T-helper 1 cell treated with Interleukin-12 subunit alpha and Interleukin-12 subunit beta and Interleukin-4 antibody, amounts not matched to agents 30 ng/mL and 1 ng/mL, for 36 hours (primary cell): ENCODE results near the gene POU3F1. TPM values are rescaled to one million over a fixed set of nuclear protein-coding genes. Genes with fewer than 3 reads are reported as not detected.

Source experiments
- intact Hi-C: fragments of 100-400 bp; cut with micrococcal nuclease; formaldehyde crosslinking; loops from one replicate; pipeline ENCODE4 v1.15.1; 2024
- total RNA-seq: library from RNA; stranded (reverse); gene quantifications from 2 replicates; pipeline ENCODE4 v1.2.3, GENCODE V29; 2022

The POU3F1 gene
- total RNA-seq, 1 donor from 2014 or later, result 0.22 TPM

GRCh38 chr1:38073534-38074301, 27.1 kb upstream of the POU3F1 start:
- intact Hi-C loops, result no loop called here

GRCh38 chr1:38072858-38073257, 26.3 kb upstream of the POU3F1 start:
- intact Hi-C loops, result no loop called here

GRCh38 chr1:38071312-38072256, 25.0 kb upstream of the POU3F1 start:
- intact Hi-C loops, result no loop called here

DNA sequence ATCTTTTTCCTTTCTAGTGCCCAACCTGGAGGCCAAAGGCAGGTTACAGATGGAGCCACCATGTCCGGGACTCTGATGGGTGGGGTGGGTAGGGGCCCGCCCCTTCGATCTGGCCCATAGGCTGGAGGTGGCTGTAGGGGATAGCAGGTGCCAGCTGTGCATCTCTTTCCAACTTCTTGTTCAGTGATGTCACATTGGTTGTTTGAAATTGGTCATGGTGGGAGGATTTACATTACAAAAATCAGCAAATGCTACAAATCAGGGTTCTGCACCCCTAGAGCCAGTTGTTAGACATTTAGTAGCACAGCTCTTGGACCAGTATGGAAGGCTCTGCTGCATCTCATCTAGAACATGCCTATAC, 22.4 kb upstream of the POU3F1 start:
- intact Hi-C loops, result no loop called here

DNA sequence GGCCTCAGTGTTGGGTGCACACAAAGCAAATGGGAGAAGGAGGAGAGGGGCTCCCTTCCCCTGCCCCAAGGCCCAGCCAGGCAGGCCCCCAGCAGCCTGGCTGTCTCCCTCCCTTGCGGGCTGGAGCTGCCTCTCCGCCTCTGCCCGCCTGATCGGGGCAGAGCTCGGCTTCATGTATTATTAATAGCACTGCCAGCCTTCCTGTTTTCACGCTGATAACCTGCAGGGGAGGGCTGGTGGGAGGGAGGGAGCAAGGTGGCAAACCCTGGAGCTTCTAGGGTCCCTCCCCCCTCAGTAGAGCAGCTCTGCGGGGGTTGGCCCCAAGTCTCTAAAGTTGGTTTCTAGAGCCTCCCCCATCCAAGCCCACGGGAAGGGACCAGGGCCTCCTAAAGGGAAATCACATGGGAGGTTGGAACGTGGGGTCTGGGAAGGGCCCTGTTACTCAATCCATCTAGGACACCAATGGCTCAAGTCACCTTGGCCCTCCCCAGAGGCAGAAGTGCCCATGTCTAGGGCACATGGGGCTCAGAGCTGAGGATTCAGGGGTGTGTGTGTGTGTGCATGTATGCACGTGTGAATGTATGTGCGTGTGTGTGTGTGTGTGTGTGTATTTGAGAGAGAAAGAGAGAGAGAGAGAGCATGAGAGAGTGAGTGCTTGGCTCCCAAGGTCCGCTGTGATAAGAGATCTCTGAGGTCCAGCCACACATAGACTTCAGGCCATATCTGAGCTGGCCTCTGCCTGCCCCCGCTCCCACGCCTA, 21.8 kb upstream of the POU3F1 start:
- intact Hi-C loops, result no loop called here

- intact Hi-C loops, result no loop called here
Measured at GRCh38 chr1:38064197-38064903, 17.8 kb upstream of the POU3F1 start.

GRCh38 chr1:38063616-38064015, 17.0 kb upstream of the POU3F1 start:
- intact Hi-C loops, result no loop called here

- intact Hi-C loops, result no loop called here
Measured at GRCh38 chr1:38062361-38063288, 16.0 kb upstream of the POU3F1 start.

DNA sequence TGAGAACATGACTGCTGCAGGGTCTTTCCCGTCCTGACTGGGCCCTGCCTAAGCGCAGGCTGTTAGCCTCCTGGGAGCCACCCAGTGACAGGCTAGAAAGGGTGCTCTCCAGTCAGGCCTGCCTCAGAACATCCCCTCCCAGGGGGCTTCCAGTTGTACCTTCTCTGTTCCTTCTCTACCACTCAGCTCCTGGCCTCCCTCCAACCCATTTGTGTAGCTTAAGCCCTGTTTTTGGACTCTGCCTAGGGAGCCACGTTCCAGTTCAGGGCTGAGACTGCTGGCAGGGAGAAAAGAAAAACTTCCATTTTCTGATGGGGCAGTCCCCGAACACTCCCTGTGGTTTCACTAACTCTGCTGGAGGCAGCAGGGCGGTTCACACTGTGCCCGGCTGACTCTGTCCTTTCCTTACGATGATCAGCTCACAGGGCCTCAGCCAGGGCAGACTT, 15.3 kb upstream of the POU3F1 start:
- intact Hi-C loops, result no loop called here

- intact Hi-C loops, result no loop called here
Measured at GRCh38 chr1:38061290-38061689, 14.7 kb upstream of the POU3F1 start.

GRCh38 chr1:38060498-38060897, 13.9 kb upstream of the POU3F1 start:
- intact Hi-C loops, result no loop called here

- intact Hi-C loops, result no loop called here
Measured at GRCh38 chr1:38059635-38060250, 13.2 kb upstream of the POU3F1 start.

DNA sequence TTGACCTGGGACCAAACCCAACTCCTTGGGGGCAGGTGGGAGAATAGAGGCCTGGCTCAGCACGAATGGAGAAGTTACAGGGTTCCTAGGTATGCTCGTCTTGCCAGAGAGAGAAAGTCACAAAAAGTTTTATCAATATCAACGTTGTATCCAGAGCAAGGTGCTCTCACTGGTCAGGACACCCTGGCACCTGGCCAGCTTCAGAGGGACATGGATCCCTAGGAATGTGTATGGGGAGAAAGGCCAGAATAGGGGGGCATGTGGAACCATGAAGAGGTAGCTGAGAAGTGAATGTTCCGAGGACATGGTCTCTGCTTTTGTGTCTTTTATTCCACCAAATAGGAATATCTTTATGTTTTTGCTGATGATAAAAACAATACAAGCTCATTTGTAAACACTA, 9.4 kb upstream of the POU3F1 start:
- intact Hi-C loops, result no loop called here

DNA sequence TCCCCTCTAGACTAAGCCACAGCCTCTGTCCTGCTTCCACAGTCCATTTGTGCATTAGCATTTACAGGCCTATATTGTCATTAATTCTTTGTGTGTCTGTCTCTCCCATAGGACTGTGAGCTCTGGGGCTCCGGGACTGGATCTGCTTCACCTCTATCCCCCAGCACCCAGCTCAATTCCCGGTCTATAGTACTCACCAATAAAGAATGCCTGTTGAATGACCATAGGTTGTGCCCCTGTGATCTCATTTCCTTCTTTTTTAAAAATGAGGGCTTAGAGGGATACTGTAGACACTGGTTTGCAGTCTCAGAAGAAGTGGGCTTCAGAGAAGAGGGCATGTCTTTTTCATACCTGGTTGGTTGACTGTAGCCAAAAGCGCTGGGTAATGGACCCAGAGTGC, 8.8 kb upstream of the POU3F1 start:
- intact Hi-C loops, result no loop called here

GRCh38 chr1:38053416-38054091, 7.0 kb upstream of the POU3F1 start:
- intact Hi-C loops, result no loop called here

DNA sequence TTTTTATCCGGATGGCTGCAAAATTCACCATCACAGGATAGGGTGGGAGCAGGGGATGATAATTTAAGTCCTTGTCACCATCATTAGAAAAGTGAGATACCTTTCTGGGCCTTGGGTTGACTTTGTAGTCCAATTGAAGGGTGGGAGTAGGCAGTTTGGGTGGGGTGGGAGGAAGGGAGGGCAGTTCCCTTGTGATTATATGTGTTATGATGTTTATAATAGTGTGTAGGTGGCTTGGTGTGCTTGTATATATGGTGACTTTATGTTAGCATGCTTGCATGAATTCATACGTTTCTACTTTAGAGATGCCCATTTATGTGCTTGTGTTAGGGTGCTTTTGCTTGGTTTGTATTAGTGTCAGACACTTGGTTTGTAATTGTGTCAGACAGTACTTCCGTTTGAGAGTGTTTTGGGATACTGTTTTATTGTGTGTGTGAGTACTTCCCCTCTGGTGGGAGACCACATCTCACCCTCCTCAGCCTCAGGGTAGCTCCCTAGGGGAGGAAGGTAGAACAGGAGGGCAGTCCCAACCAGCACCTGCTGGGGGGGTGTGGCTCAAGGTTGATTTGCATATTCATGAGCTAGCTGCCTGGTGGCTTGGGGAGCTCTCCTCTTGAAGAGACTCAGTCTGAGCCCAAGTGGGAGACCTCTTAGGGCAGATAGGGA, 6.3 kb upstream of the POU3F1 start:
- intact Hi-C loops, result no loop called here

DNA sequence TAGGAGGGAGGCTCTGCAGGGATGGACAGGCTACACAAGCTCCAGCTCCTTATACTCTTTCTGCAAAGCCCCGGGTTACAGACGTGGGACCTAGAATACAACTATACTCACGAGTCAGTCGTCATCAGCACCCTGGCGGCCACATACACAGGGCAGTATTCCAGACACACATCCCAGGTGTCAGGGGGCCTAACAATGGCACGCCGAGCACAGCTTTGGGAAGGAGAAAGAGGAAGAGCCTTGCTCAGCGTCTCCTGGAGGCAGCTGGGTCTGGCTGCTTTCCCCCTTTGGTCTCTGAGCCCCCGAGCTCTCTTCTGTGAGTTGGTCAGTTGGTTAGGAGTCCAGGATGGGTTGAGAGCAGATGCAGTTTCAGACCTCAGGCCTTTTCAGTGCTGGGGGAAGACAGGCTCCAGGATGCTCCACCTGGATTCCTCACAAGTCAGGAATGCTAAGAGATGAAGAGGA, 4.5 kb upstream of the POU3F1 start:
- intact Hi-C loops, result no loop called here

DNA sequence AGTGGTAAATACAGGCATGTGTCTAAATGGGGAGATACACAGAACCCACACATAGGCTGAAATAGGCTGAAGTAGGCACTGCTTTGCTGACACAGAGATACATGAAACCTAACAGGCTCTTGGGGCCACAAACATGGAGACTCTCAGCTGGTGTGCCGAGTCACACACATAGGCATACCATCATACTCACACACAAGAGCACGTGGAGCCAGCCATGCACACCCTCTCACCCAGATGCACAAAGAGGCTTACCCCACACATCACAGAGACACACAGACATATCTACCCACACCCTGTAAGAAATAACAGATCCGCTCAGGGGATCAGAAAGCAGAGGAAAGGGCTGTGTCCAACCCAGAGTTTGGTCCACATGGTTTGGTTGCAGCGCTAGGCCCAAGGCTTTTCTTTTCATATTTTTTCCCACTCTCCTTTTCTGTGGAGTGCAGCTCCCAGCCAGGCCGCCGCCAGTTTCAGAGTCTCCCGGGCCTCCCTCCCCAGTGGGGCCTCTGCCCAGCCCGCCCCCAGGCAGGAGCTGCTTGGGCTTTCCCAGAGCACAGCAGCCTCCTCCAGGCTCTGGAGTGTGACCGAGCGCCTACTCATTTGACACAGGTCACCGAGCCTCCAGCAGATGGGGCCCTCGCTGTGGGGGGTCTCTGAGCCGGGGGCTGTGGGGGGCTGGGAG, 3.9 kb upstream of the POU3F1 start:
- intact Hi-C loops, result no loop called here
